HepG2 (cell line): Measurements from ENCODE around the gene ANKRD17. TPM values are rescaled to one million over a fixed set of nuclear protein-coding genes. Genes with fewer than 3 reads are reported as not detected.

Source experiments
- ASH2L ChIP-seq: fragments of 300-600, 200-600 bp; sonication (generic); IDR thresholded peaks from 2 replicates; pipeline ENCODE4 v1.7.0; 2017; ENCODE audit warnings: low read depth, mild to moderate bottlenecking, moderate library complexity, mixed read lengths, low read length; ENCODE audit not compliant: insufficient read length
- BRD4 ChIP-seq: sonication (generic); formaldehyde crosslinking; IDR thresholded peaks from 2 replicates; pipeline ENCODE4 v1.4.0; 2020; ENCODE audit warnings: missing genetic modification reagents
- GZF1 ChIP-seq: sonication (generic); formaldehyde crosslinking; IDR thresholded peaks from 2 replicates; pipeline ENCODE4 v1.5.1; 2020; ENCODE audit warnings: mild to moderate bottlenecking, missing genetic modification reagents
- HOXD1 ChIP-seq: sonication (generic); formaldehyde crosslinking; IDR thresholded peaks from 2 replicates; pipeline ENCODE4 v1.5.0; 2020; ENCODE audit warnings: missing genetic modification reagents
- IKZF1 ChIP-seq: fragments of 450-650 bp; IDR thresholded peaks from 2 replicates; pipeline ENCODE4 v1.7.1; 2016
- KDM5A ChIP-seq: fragments of 200-600 bp; sonication (generic); IDR thresholded peaks from 2 replicates; pipeline ENCODE4 v1.7.0; 2018; ENCODE audit warnings: antibody characterized with exemption, mild to moderate bottlenecking, low read length, borderline replicate concordance
- KDM6A ChIP-seq: IDR thresholded peaks from 2 replicates; pipeline ENCODE4 v1.6.1; 2016; ENCODE audit warnings: low read depth
- MAFF ChIP-seq: IDR thresholded peaks from 2 replicates; pipeline ENCODE4 v1.6.1; 2011; ENCODE audit warnings: low read depth, low read length, improper control_type of control experiment
- MBD4 ChIP-seq: IDR thresholded peaks from 2 replicates; pipeline ENCODE4 v1.6.1; 2012; ENCODE audit warnings: low read length, inconsistent platforms, borderline replicate concordance
- MED1 ChIP-seq: sonication (generic); formaldehyde crosslinking; IDR thresholded peaks from 2 replicates; pipeline ENCODE4 v1.4.0; 2020; ENCODE audit warnings: missing genetic modification reagents
- MZF1 ChIP-seq: sonication (generic); formaldehyde crosslinking; IDR thresholded peaks from 2 replicates; pipeline ENCODE4 v1.8.1; 2023; ENCODE audit warnings: mild to moderate bottlenecking, missing genetic modification reagents, borderline replicate concordance
- PAF1 ChIP-seq: IDR thresholded peaks from 2 replicates; pipeline ENCODE4 v1.6.1; 2016; ENCODE audit warnings: missing genetic modification reagents, missing compliant biosample characterization
- POLR2AphosphoS5 ChIP-seq: IDR thresholded peaks from 2 replicates; pipeline ENCODE4 v1.6.1; 2012; ENCODE audit warnings: low read depth, low read length
- RFX5 ChIP-seq: IDR thresholded peaks from 2 replicates; pipeline ENCODE4 v1.6.1; 2011; ENCODE audit warnings: low read depth, low read length, improper control_type of control experiment
- RNF2 ChIP-seq: fragments of 450-650 bp; conservative IDR thresholded peaks from 2 replicates; pipeline ENCODE4 v1.6.1; 2016; ENCODE audit warnings: low read depth
- SMAD3 ChIP-seq: sonication (generic); formaldehyde crosslinking; IDR thresholded peaks from 2 replicates; pipeline ENCODE4 v1.4.0; 2020; ENCODE audit warnings: missing genetic modification reagents
- ZBTB21 ChIP-seq: sonication (generic); formaldehyde crosslinking; IDR thresholded peaks from 2 replicates; pipeline ENCODE4 v1.4.0; 2020; ENCODE audit warnings: missing genetic modification reagents
- ZMYM4 ChIP-seq: sonication (generic); formaldehyde crosslinking; IDR thresholded peaks from 2 replicates; pipeline ENCODE4 v1.8.1; 2023; ENCODE audit warnings: mild to moderate bottlenecking, missing genetic modification reagents
- ZNF124 ChIP-seq: sonication (generic); formaldehyde crosslinking; IDR thresholded peaks from 2 replicates; pipeline ENCODE4 v1.4.0; 2020; ENCODE audit warnings: missing genetic modification reagents
- ZNF143 ChIP-seq: sonication (generic); formaldehyde crosslinking; IDR thresholded peaks from 2 replicates; pipeline ENCODE4 v1.4.0; 2020; ENCODE audit warnings: missing genetic modification reagents
- ZNF24 ChIP-seq: fragments of 450-650 bp; IDR thresholded peaks from 2 replicates; pipeline ENCODE4 v1.6.1; 2017; ENCODE audit warnings: antibody characterized with exemption, mild to moderate bottlenecking
- ZNF335 ChIP-seq: sonication (generic); formaldehyde crosslinking; IDR thresholded peaks from 2 replicates; pipeline ENCODE4 v1.4.0; 2020; ENCODE audit warnings: missing genetic modification reagents
- ZNF33A ChIP-seq: sonication (generic); formaldehyde crosslinking; IDR thresholded peaks from 2 replicates; pipeline ENCODE4 v1.5.1; 2020; ENCODE audit warnings: missing genetic modification reagents, mild to moderate bottlenecking, moderate library complexity, borderline replicate concordance
- ZNF605 ChIP-seq: sonication (generic); formaldehyde crosslinking; IDR thresholded peaks from 2 replicates; pipeline ENCODE4 v1.8.0; 2022; ENCODE audit warnings: mild to moderate bottlenecking, missing genetic modification reagents
- ZNF761 ChIP-seq: sonication (generic); formaldehyde crosslinking; conservative IDR thresholded peaks from 2 replicates; pipeline ENCODE4 v1.4.0; 2020; ENCODE audit warnings: mild to moderate bottlenecking, missing genetic modification reagents
- ZSCAN12 ChIP-seq: sonication (generic); formaldehyde crosslinking; IDR thresholded peaks from 2 replicates; pipeline ENCODE4 v1.9.0; 2021; ENCODE audit warnings: mild to moderate bottlenecking, missing genetic modification reagents
- polyA plus RNA-seq, 8 experiments: library from polyadenylated mRNA; depleted of rRNA in 3 of 8; stranded (reverse) in 7 of 8; unstranded in 1 of 8; fragments of >200 nt; fragmentation: Illumina TruSeq in 4 of 8; extraction: Trizol in 4 of 8; gene quantifications; 2 replicates each; pipeline versions ENCODE4 v1.2.1 to v1.2.3, GENCODE V29; 2011 to 2016; ENCODE audit warnings: low read depth in 4 of 8, missing spikeins in 1 of 8, mixed read lengths in 1 of 8; ENCODE audit not compliant: insufficient read depth in 1 of 8
- total RNA-seq, 5 experiments: library from RNA; depleted of rRNA; stranded (reverse); fragments of >200 nt; fragmentation: Illumina TruSeq; extraction: Trizol; gene quantifications; 2 replicates each; pipeline ENCODE4 v1.2.3, GENCODE V29; 2016; ENCODE audit warnings: low read depth in 1 of 5
- TF ChIP-seq, protein P1 (sequence below): sonication (generic); formaldehyde crosslinking; IDR thresholded peaks from 2 replicates; pipeline ENCODE4 v1.4.0; 2020; ENCODE audit warnings: mild to moderate bottlenecking, missing genetic modification reagents
- TF ChIP-seq, protein P2 (sequence below): sonication (generic); formaldehyde crosslinking; IDR thresholded peaks from 2 replicates; pipeline ENCODE4 v1.4.0; 2020; ENCODE audit warnings: missing genetic modification reagents, borderline replicate concordance
- TF ChIP-seq, protein P3 (sequence below): sonication (generic); formaldehyde crosslinking; IDR thresholded peaks from 2 replicates; pipeline ENCODE4 v1.5.0; 2020; ENCODE audit warnings: missing genetic modification reagents, mild to moderate bottlenecking, borderline replicate concordance

ANKRD17 gene
- total and polyA plus RNA-seq, 2 of the 13 experiments (the other 11 are each of a cell fraction or from before 2014, with no cell fraction given) = 55.7 to 61.1 TPM

DNA sequence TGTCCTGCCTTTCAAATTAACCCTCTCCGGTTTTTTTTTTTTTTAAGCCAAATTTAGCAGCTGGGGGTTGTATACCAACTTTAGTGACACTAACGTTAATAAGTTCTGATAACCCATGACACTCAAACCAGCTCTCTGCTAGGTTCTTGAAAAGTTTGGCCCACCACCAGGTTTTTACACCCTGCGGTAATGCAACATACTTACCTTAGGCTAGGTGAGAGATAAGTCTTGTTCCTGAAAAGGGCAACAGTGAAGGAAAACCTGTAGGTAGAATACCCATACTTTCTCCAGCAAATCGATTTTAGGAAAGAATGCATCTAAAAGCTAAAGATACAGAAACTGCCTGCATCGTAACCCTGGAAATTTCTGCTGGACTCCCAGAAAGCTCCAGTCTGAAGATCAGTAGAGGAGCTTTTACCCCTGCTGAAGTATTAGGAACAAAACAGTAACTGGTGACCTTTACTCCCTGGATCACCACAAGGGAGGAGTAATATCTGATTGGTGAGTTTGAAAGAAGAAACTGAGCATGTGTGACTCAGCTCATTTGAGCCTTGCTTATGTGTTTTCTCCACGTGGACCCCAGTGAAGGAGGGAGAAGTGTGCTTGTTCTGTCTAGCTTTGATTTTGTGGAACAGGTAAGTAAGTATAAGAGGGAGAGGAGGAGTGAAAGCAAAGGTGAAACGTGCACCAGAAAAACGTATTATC is 154.6 kb downstream of the ANKRD17 start (continued):
- TF ChIP-seq RNF2 (no peak), IKZF1 (no peak), ZMYM4 (CRISPR knock-in tag) (peak; percentile 90), POLR2AphosphoS5 (peak; percentile 94), ZNF335 (CRISPR knock-in tag) (0 out of 2 replicates have a peak, but pooled peaks have one; percentile 33), GZF1 (peak; percentile 56; the same call in 1 of the 2 replicates), ZNF605 (0 out of 2 replicates have a peak, but pooled peaks have one; percentile 26), ZNF124 (0 out of 2 replicates have a peak, but pooled peaks have one; percentile 36), MAFF (peak; percentile 73), BRD4 (CRISPR knock-in tag) (no peak), ZBTB21 (CRISPR knock-in tag) (no peak), RFX5 (no peak), ZNF24 (no peak), KDM6A (CRISPR knock-in tag) (no peak), ZNF761 (no peak), HOXD1 (CRISPR knock-in tag) (no peak), ZSCAN12 (CRISPR knock-in tag) (no peak), SMAD3 (0 out of 2 replicates have a peak, but pooled peaks have one; percentile 38), MBD4 (peak; percentile 86; the same call in 1 of the 2 replicates), ZNF143 (CRISPR knock-in tag) (no peak), MZF1 (no peak), ZNF33A (CRISPR knock-in tag) (no peak), ASH2L (peak; percentile 69), PAF1 (CRISPR knock-in tag) (0 out of 2 replicates have a peak, but pooled peaks have one; percentile 59), KDM5A (peak; percentile 52; the same call in 1 of the 2 replicates), MED1 (peak; percentile 58)
- TF ChIP-seq, protein P1, sequence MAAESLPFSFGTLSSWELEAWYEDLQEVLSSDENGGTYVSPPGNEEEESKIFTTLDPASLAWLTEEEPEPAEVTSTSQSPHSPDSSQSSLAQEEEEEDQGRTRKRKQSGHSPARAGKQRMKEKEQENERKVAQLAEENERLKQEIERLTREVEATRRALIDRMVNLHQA (CRISPR knock-in tag) = no peak
- TF ChIP-seq, protein P2, sequence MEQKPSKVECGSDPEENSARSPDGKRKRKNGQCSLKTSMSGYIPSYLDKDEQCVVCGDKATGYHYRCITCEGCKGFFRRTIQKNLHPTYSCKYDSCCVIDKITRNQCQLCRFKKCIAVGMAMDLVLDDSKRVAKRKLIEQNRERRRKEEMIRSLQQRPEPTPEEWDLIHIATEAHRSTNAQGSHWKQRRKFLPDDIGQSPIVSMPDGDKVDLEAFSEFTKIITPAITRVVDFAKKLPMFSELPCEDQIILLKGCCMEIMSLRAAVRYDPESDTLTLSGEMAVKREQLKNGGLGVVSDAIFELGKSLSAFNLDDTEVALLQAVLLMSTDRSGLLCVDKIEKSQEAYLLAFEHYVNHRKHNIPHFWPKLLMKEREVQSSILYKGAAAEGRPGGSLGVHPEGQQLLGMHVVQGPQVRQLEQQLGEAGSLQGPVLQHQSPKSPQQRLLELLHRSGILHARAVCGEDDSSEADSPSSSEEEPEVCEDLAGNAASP (CRISPR knock-in tag) = no peak
- TF ChIP-seq, protein P3, sequence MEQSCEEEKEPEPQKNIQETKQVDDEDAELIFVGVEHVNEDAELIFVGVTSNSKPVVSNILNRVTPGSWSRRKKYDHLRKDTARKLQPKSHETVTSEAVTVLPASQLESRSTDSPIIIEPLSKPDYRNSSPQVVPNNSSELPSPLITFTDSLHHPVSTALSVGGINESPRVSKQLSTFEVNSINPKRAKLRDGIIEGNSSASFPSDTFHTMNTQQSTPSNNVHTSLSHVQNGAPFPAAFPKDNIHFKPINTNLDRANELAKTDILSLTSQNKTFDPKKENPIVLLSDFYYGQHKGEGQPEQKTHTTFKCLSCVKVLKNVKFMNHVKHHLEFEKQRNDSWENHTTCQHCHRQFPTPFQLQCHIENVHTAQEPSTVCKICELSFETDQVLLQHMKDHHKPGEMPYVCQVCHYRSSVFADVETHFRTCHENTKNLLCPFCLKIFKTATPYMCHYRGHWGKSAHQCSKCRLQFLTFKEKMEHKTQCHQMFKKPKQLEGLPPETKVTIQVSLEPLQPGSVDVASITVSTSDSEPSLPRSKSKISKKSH (CRISPR knock-in tag) = no peak
